ENCODE measurements around the gene ELMO1. TPM values are rescaled to one million over a fixed set of nuclear protein-coding genes. Genes with fewer than 3 reads are reported as not detected.

ELMO1 gene
- total and polyA plus RNA-seq, 10 of the 15 experiments (the other 5 are each of a cell fraction or from before 2014, with no cell fraction given) = 22.6 to 85.9 (median 56.6) TPM

DNA sequence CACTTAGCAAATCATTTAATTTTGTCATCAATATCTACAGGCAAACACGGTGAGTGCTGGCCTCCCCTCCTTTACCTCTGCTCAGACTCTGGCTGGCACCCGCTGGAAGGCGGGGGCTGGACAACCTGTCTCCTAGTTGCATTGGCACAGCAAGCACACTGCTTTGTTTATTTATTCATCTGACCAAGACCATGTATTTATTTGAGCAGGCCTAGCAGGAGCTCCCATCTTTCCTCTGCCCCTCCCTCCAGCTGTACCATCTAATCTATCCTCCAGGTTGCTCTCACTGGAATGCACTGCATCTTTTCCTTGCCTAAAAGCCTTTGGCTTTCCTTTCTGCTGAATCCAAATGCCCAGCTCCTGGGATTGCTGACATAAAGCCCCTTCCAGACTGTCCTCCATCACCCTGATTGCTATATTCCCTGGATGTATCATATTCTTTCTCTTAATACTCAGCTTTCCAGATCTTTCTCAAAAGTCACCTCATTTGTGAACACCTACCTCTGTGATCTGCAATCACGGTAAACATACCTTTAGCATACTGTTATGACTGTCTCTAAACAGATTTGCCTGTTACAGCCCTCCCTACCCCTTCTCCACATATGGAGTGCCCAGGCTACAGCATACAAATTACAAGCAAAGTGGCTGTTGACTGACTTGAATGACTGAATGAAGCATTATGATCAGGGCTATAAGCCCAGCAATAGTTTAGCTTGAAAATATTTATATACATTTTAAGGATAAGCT, 9.6 kb downstream of the ELMO1 start:
- Histone ChIP-seq H4K20me1 (ENCODE audit: control insufficient read depth, insufficient read depth) (no peaks in the 10 kb centered on the region), H3K4me2 (ENCODE audit: control insufficient read depth, insufficient read depth) (no peak overlapping the region), H3K27ac (ENCODE audit: control insufficient read depth, insufficient read depth) (no peak overlapping the region), H3K4me1 (ENCODE audit: control insufficient read depth, insufficient read depth, low read length) (no peaks in the 10 kb centered on the region), H3K9me3 (replicated peaks; ENCODE audit: control insufficient read depth, insufficient read depth, low read length) (no peaks in the 10 kb centered on the region), H2AFZ (ENCODE audit: control insufficient read depth, low read depth, low read length) (no peak overlapping the region), H3K27me3 (replicated peaks in 1 of 2; ENCODE audit: control insufficient read depth in 2 of 2, insufficient read depth in 2 of 2, low read length in 1 of 2) (no peaks in the 10 kb centered on the region; a peak in 1 of 4 replicates), H3K79me2 (ENCODE audit: control insufficient read depth, insufficient read depth, low read length) (no peaks in the 10 kb centered on the region), H3K36me3 (ENCODE audit: control insufficient read depth in 2 of 2, insufficient read depth in 2 of 2, low read length in 1 of 2) (no peaks in the 10 kb centered on the region), H3K9ac (ENCODE audit: control insufficient read depth, insufficient read depth, low read length) (no peak overlapping the region), H3K4me3 (no peak overlapping the region)
- in situ Hi-C loops (cut with MboI) (no loop called here), intact Hi-C loops (cut with micrococcal nuclease; ENCODE audit: unreplicated experiment) (no loop called here)
- SMC1A ChIA-PET (ENCODE audit: uncharacterized antibody, unreplicated experiment) = no interaction called here
- DNase-seq (ENCODE audit: low read depth, low spot score) = no peak
- WGBS (ENCODE audit: insufficient coverage, insufficient replicate concordance, low lambda C conversion rate, missing lambda C conversion rate) = 56% methylated on average over 4 of the region's 4 CpGs
- no peak for TF ChIP-seq ELK1 (IDR thresholded peaks at IDR 0.05; ENCODE audit: low read depth, low read length)
- no peak for TF ChIP-seq BACH1 (IDR thresholded peaks at IDR 0.05; ENCODE audit: borderline replicate concordance)
- no peak for TF ChIP-seq BMI1 (IDR thresholded peaks at IDR 0.05; ENCODE audit: borderline replicate concordance)
- no peak for TF ChIP-seq TCF3 (IDR thresholded peaks at IDR 0.05; ENCODE audit: borderline replicate concordance, insufficient read depth, low read depth, low read length)
- TF ChIP-seq RBBP5 (conservative IDR thresholded peaks at IDR 0.05) = no peak
- TF ChIP-seq E2F8 (IDR thresholded peaks at IDR 0.05; ENCODE audit: low read depth, partially characterized antibody) = no peak
- TF ChIP-seq BCL3 (IDR thresholded peaks at IDR 0.05; ENCODE audit: borderline replicate concordance, insufficient read depth, low read depth, low read length, poor library complexity, severe bottlenecking) = no peak
- no peak for TF ChIP-seq TAF1 (IDR thresholded peaks at IDR 0.05; ENCODE audit: borderline replicate concordance, low read depth, low read length)
- no peak for TF ChIP-seq EZH2 (IDR thresholded peaks at IDR 0.05; ENCODE audit: borderline replicate concordance, control insufficient read depth, low read depth, low read length)
- TF ChIP-seq POLR2AphosphoS2 (IDR thresholded peaks at IDR 0.05; ENCODE audit: low read depth, low read length) = no peak
- no peak for TF ChIP-seq ZNF622 (IDR thresholded peaks at IDR 0.05)
- no peak for TF ChIP-seq SMARCA5 (IDR thresholded peaks at IDR 0.05)
- POLR2A ChIA-PET = no interaction called here
- CTCF ChIA-PET = interaction anchor here (0.8 to 0.9 kb wide), 2 partner anchors 20 to 86 kb away, joined by 3 read pairs; no protein-coding TSS in a partner anchor
- FAIRE-seq = no peak
- RAD21 ChIA-PET (ENCODE audit: unreplicated experiment) = no interaction called here
- no TSS peak for BruUV-seq (replicated peaks)
- ATAC-seq = no peak

All from GM12878 (cell line).